K562 (cell line): ENCODE results near the gene DYNLT4. TPM values are rescaled to one million over a fixed set of nuclear protein-coding genes. Genes with fewer than 3 reads are reported as not detected.

Source experiments
- ARID2 ChIP-seq: fragments of 450-650 bp; IDR thresholded peaks from 2 replicates; pipeline ENCODE4 v1.6.1; 2017; ENCODE audit warnings: antibody characterized with exemption, mild to moderate bottlenecking
- CCNT2 ChIP-seq: IDR thresholded peaks from 2 replicates; pipeline ENCODE4 v1.6.1; 2011; ENCODE audit warnings: borderline replicate concordance, low read depth, mild to moderate bottlenecking, moderate library complexity, mixed read lengths, low read length; ENCODE audit not compliant: insufficient read length; ENCODE audit errors: extremely low read depth
- FOXA3 ChIP-seq, 2 experiments: fragments of 450-650 bp in 1 of 2; sonication (generic) in 1 of 2; formaldehyde crosslinking; IDR thresholded peaks in 1 of 2; conservative IDR thresholded peaks in 1 of 2; 2 replicates each; pipeline versions ENCODE4 v1.4.0 to v1.8.0; 2020 to 2022; ENCODE audit warnings: mild to moderate bottlenecking in 2 of 2, missing genetic modification reagents in 1 of 2
- FOXP1 ChIP-seq: sonication (generic); formaldehyde crosslinking; IDR thresholded peaks from 2 replicates; pipeline ENCODE4 v1.8.0; 2022; ENCODE audit warnings: mild to moderate bottlenecking, missing genetic modification reagents
- GATA2 ChIP-seq: sonication (generic); formaldehyde crosslinking; IDR thresholded peaks from 2 replicates; pipeline ENCODE4 v1.4.0; 2020; ENCODE audit warnings: mild to moderate bottlenecking, missing genetic modification reagents
- GATAD2B ChIP-seq: fragments of 450-650 bp; IDR thresholded peaks from 2 replicates; pipeline ENCODE4 v1.6.1; 2017; ENCODE audit warnings: mild to moderate bottlenecking, borderline replicate concordance
- HCFC1 ChIP-seq: IDR thresholded peaks from 2 replicates; pipeline ENCODE4 v1.6.1; 2012; ENCODE audit warnings: low read depth, low read length, improper control_type of control experiment
- KDM5B ChIP-seq: fragments of 200-600 bp; sonication (generic); IDR thresholded peaks from 2 replicates; pipeline ENCODE4 v1.6.1; 2012; ENCODE audit warnings: low read depth, mild to moderate bottlenecking, moderate library complexity, low read length, control low read depth, inconsistent platforms; ENCODE audit not compliant: insufficient replicate concordance
- NEUROD1 ChIP-seq: fragments of 150-350 bp; IDR thresholded peaks from 2 replicates; pipeline ENCODE4 v1.6.1; 2014; ENCODE audit warnings: borderline replicate concordance, low read length, low read depth; ENCODE audit not compliant: partially characterized antibody
- NR2F6 ChIP-seq: fragments of 450-650 bp; formaldehyde crosslinking; IDR thresholded peaks from 2 replicates; pipeline ENCODE4 v1.4.0; 2020; ENCODE audit warnings: mild to moderate bottlenecking
- POLR2B ChIP-seq: fragments of 450-650 bp; IDR thresholded peaks from 2 replicates; pipeline ENCODE4 v1.6.1; 2018; ENCODE audit warnings: low read depth; ENCODE audit not compliant: partially characterized antibody
- POLR3G ChIP-seq: IDR thresholded peaks from 2 replicates; pipeline ENCODE4 v1.6.1; 2011; ENCODE audit not compliant: insufficient read length, insufficient replicate concordance; ENCODE audit errors: extremely low read depth
- RFX5 ChIP-seq: IDR thresholded peaks from 2 replicates; pipeline ENCODE4 v1.6.1; 2011; ENCODE audit warnings: low read depth, mild to moderate bottlenecking, improper control_type of control experiment, low read length
- SLC30A9 ChIP-seq: fragments of 250-450 bp; sonication (Bioruptor Pico); IDR thresholded peaks from 2 replicates; pipeline ENCODE4 v1.8.0; 2022; ENCODE audit warnings: mild to moderate bottlenecking, moderate library complexity
- TCFL5 ChIP-seq: fragments of 250-450 bp; sonication (Bioruptor Pico); conservative IDR thresholded peaks from 2 replicates; pipeline ENCODE4 v1.6.1; 2021; ENCODE audit warnings: mild to moderate bottlenecking, moderate library complexity, matching md5 sums
- TEAD1 ChIP-seq, 2 experiments: fragments of 450-650 bp in 1 of 2; sonication (generic) in 1 of 2; formaldehyde crosslinking; IDR thresholded peaks; 2 replicates each; pipeline versions ENCODE4 v1.4.0 to v1.8.0; 2020 to 2022; ENCODE audit warnings: mild to moderate bottlenecking in 2 of 2, missing genetic modification reagents in 1 of 2
- U2AF2 ChIP-seq: fragments of 200-400 bp; formaldehyde crosslinking; optimal IDR thresholded peaks from 2 replicates; pipeline ENCODE3; 2017; ENCODE audit warnings: low read depth, mild to moderate bottlenecking, low read length
- YY1 ChIP-seq, 3 experiments: IDR thresholded peaks; 2 replicates each; pipeline ENCODE4 v1.6.1; 2011; ENCODE audit warnings: low read length in 2 of 3, mild to moderate bottlenecking in 2 of 3, moderate library complexity in 2 of 3, borderline replicate concordance in 1 of 3, control low read depth in 1 of 3, low read depth in 1 of 3; ENCODE audit not compliant: insufficient read depth in 3 of 3, insufficient replicate concordance in 2 of 3, control insufficient read depth in 1 of 3, insufficient read length in 1 of 3; ENCODE audit errors: extremely low read depth in 1 of 3
- ZNF197 ChIP-seq: fragments of 200-800 bp; sonication (Bioruptor generic); IDR thresholded peaks from 2 replicates; pipeline ENCODE4 v1.6.1; 2016; ENCODE audit warnings: low read depth, missing genetic modification characterization, missing compliant biosample characterization
- ZNF316 ChIP-seq: fragments of 450-650 bp; IDR thresholded peaks from 2 replicates; pipeline ENCODE4 v1.6.1; 2016
- ZNF347 ChIP-seq: fragments of 450-650 bp; formaldehyde crosslinking; IDR thresholded peaks from 2 replicates; pipeline ENCODE4 v1.4.0; 2020; ENCODE audit warnings: low read depth, mild to moderate bottlenecking, moderate library complexity
- polyA plus RNA-seq, 8 experiments: library from polyadenylated mRNA; depleted of rRNA in 4 of 8; stranded (reverse) in 5 of 8; unstranded in 3 of 8; fragments of >200 nt; fragmentation: Nextera tagmentation in 2 of 8; fragmentation: Illumina TruSeq in 1 of 8; extraction: Ambion mirVana in 2 of 8; extraction: Trizol in 1 of 8; gene quantifications; 2 replicates each; pipeline versions ENCODE4 v1.2.1 to v1.2.3, GENCODE V29; 2011 to 2014; ENCODE audit warnings: inconsistent platforms in 1 of 8, missing spikeins in 1 of 8
- total RNA-seq, 7 experiments: library from RNA; depleted of rRNA in 6 of 7; stranded (reverse); fragments of >200 nt in 6 of 7; fragmentation: Illumina TruSeq in 2 of 7; extraction: Trizol in 2 of 7; gene quantifications; 2 replicates each; pipeline versions ENCODE4 v1.2.1 to v1.2.3, GENCODE V29; 2011 to 2021; ENCODE audit warnings: low replicate concordance in 1 of 7
- TF ChIP-seq, protein P1 (sequence below): fragments of 450-650 bp; formaldehyde crosslinking; IDR thresholded peaks from 2 replicates; pipeline ENCODE4 v1.4.0; 2022; ENCODE audit warnings: missing genetic modification characterization
- TF ChIP-seq, protein P2 (sequence below): fragments of 450-650 bp; formaldehyde crosslinking; conservative IDR thresholded peaks from 2 replicates; pipeline ENCODE4 v1.4.0; 2022; ENCODE audit warnings: mild to moderate bottlenecking, missing genetic modification characterization
- TF ChIP-seq, protein P3 (sequence below): fragments of 450-650 bp; formaldehyde crosslinking; IDR thresholded peaks from 2 replicates; pipeline ENCODE4 v1.4.0; 2020; ENCODE audit warnings: mild to moderate bottlenecking, moderate library complexity

DYNLT4 gene
- total and polyA plus RNA-seq, 9 of the 15 experiments (the other 6 are each of a cell fraction or from before 2014, with no cell fraction given): 0.29 to 0.73 TPM; not detected in 7

DNA sequence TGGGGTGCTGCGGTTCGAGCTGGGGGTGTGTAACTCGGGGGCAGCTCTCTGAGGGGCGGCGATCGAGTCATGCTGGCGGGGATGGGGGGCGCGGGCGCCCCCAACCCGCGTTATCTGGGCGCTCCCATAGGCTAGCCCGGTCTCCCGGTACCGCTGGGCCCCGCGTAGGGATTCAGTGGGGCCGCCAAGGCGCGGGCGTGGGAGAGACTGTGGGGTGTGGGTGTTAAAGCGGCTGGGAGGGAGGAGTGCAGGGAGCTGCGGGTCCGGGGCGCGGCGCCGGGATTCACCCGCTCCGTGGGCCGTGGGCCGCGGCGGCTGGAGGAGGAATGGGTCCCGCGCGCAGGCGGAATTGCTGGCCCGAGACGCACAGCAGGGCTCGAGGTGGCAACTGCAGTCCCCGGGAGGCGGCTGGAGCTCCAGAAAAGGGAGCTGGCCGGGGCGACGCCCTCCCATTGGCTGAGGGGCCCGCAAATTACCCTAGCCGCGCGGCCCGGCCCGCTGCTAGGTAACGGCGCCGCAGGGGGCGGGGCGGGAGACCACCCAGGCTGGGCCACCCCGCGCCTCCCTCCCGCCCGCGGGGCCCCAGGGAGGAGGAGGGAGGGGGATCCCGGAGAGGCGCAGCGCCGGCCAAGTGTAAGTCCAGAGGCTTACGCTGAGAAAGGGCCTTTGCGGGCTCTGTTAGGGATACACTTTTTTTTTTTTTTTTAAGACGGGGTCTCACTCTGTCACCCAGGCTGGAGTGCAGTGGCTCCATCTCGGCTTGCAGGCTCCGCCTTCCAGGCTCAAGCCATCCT is 35.9 kb upstream of the DYNLT4 start, which contains the start of gene PTCH2 (continued):
- no peak for TF ChIP-seq GATAD2B
- TF ChIP-seq NR2F6: no peak
- TF ChIP-seq HCFC1: no peak
- TF ChIP-seq TEAD1 (CRISPR knock-in tag; IDR thresholded peaks at IDR 0.05): peak in 1 of 2 experiments; percentile 55; a peak in 1 of 4 replicates
- TF ChIP-seq GATA2 (CRISPR knock-in tag): no peak
- TF ChIP-seq ZNF347 (CRISPR knock-in tag): no peak
- no peak for TF ChIP-seq FOXA3 (CRISPR knock-in tag; conservative IDR thresholded peaks at IDR 0.05 in 1 of 2, IDR thresholded peaks at IDR 0.05 in 1 of 2)
- TF ChIP-seq, protein P1, sequence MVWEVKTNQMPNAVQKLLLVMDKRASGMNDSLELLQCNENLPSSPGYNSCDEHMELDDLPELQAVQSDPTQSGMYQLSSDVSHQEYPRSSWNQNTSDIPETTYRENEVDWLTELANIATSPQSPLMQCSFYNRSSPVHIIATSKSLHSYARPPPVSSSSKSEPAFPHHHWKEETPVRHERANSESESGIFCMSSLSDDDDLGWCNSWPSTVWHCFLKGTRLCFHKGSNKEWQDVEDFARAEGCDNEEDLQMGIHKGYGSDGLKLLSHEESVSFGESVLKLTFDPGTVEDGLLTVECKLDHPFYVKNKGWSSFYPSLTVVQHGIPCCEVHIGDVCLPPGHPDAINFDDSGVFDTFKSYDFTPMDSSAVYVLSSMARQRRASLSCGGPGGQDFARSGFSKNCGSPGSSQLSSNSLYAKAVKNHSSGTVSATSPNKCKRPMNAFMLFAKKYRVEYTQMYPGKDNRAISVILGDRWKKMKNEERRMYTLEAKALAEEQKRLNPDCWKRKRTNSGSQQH (CRISPR knock-in tag): no peak
- no peak for TF ChIP-seq KDM5B
- TF ChIP-seq YY1 (IDR thresholded peaks at IDR 0.05; ENCODE audit: borderline replicate concordance in 1 of 3, control insufficient read depth in 1 of 3, extremely low read depth in 1 of 3, insufficient read depth in 3 of 3, insufficient read length in 1 of 3, insufficient replicate concordance in 2 of 3, low read depth in 1 of 3, low read length in 2 of 3): peak in 1 of 3 experiments; percentile 11
- TF ChIP-seq NEUROD1: no peak
- TF ChIP-seq, protein P2, sequence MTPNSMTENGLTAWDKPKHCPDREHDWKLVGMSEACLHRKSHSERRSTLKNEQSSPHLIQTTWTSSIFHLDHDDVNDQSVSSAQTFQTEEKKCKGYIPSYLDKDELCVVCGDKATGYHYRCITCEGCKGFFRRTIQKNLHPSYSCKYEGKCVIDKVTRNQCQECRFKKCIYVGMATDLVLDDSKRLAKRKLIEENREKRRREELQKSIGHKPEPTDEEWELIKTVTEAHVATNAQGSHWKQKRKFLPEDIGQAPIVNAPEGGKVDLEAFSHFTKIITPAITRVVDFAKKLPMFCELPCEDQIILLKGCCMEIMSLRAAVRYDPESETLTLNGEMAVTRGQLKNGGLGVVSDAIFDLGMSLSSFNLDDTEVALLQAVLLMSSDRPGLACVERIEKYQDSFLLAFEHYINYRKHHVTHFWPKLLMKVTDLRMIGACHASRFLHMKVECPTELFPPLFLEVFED (CRISPR knock-in tag): no peak
- TF ChIP-seq FOXP1 (CRISPR knock-in tag): no peak
- TF ChIP-seq POLR3G: no peak
- no peak for TF ChIP-seq SLC30A9 (CRISPR knock-in tag)
- TF ChIP-seq, protein P3, sequence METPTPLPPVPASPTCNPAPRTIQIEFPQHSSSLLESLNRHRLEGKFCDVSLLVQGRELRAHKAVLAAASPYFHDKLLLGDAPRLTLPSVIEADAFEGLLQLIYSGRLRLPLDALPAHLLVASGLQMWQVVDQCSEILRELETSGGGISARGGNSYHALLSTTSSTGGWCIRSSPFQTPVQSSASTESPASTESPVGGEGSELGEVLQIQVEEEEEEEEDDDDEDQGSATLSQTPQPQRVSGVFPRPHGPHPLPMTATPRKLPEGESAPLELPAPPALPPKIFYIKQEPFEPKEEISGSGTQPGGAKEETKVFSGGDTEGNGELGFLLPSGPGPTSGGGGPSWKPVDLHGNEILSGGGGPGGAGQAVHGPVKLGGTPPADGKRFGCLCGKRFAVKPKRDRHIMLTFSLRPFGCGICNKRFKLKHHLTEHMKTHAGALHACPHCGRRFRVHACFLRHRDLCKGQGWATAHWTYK (CRISPR knock-in tag): no peak
- TF ChIP-seq RFX5: no peak
- no peak for TF ChIP-seq TCFL5 (CRISPR knock-in tag)
- TF ChIP-seq CCNT2: peak; percentile 67
- no peak for TF ChIP-seq ARID2
- TF ChIP-seq ZNF197 (CRISPR knock-in tag): no peak
- no peak for TF ChIP-seq POLR2B
- TF ChIP-seq ZNF316: no peak
- TF ChIP-seq U2AF2: no peak
